GM19099 (cell line): ENCODE results near the gene IFT43.

Source experiments
- POLR2A ChIP-seq: IDR thresholded peaks from 3 replicates; pipeline ENCODE4 v1.6.1; 2011; ENCODE audit warnings: low read depth; ENCODE audit not compliant: insufficient read length; ENCODE audit errors: extremely low read depth

The IFT43 gene

GRCh38 chr14:76034566-76034965 is 49.0 kb downstream of the IFT43 start:
- no peak for TF ChIP-seq POLR2A

GRCh38 chr14:76040704-76041103 is 55.1 kb downstream of the IFT43 start:
- no peak for TF ChIP-seq POLR2A

GRCh38 chr14:76045773-76046172 is 60.2 kb downstream of the IFT43 start:
- TF ChIP-seq POLR2A = no peak

DNA sequence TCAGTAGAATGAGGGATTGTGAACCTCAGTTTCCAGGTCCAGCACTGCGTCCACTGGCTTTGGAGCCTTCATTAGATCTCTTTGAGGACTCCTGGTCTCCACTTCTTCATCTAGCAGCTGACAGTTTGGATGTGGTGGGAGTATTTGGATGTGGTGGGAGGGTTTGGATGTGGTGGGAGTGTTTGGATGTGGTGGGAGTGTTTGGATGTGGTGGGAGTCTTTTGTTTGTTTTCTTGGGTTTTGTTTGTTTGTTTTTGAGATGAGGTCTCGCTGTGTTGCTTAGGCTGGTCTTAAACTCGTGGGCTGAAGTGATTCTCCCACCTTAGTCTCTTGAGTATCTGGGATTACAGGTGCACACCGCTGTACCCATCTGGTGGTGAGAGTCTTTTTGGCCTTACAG is 64.7 kb downstream of the IFT43 start:
- no peak for TF ChIP-seq POLR2A

DNA sequence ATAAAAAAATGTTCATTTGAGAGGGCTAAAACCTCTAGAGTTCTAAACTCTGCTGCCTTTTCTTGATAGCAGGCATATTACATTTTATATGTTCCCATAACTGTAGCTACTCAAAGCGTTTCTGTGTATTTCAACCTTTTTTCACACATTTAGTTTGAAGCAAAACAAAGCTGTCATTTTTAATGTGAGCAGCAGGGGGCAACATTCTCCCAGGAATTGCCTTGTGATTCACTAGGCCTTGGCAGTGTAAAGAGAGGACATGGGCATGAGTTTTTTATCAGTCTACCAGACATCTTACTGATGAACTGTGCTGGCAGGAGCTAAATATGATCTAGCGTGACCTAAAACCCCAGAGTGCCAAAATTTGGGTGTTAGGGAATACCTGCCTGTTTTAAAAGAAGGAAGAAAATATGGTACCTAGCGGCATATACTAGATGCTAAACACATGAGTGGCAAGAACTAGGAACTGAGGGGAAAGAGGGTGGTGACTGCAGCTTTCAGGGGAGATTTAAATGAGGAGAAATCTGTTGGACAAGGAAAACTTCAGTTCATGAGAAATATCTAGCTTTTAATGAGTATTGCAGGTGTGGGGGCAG is 65.3 kb downstream of the IFT43 start:
- TF ChIP-seq POLR2A = no peak

- no peak for TF ChIP-seq POLR2A
These were observed 66.3 kb downstream of the IFT43 start for GRCh38 chr14:76051717-76052465.

- TF ChIP-seq POLR2A = no peak
These were observed 68.2 kb downstream of the IFT43 start for GRCh38 chr14:76053572-76054355.

DNA sequence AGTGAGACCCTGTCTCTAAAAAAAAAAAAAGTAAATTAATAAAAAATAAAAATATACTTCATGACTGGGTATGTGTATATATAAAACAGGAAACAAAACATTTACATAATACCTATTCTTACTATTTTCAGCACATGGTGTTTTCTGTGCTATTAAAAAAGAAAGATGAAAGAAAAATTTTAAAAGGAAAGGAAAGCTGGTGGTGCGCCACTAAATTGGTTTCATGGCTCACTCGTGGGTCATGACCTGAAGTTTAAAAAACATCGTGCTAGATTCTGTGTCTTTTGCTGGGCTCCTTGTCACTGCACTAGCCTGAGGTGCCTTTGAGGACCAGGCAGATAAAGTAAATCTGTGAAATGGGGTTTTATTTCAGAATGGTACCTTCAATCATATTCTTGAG is 69.8 kb downstream of the IFT43 start:
- TF ChIP-seq POLR2A = no peak

- no peak for TF ChIP-seq POLR2A
These were observed 70.6 kb downstream of the IFT43 start for GRCh38 chr14:76056128-76056527.

DNA sequence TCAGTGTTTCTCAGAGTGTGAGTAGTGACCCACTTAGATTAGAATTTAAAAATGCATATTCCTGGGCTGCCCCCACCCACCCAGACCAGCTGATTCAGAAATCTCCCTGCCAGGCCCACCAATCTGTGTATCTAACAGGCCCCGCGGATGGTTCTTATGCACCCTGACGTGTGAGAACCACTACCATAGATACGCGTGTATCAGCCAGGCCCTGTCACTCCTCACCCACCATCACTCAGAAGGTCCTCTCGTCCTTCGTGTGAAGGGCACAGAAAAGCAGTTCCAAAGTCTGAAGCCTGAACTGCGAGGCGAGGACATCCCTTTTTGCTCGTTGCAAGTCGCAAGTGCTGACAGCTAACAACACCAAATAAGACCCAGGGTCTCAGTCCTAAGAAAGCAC is 72.4 kb downstream of the IFT43 start:
- TF ChIP-seq POLR2A = no peak

- no peak for TF ChIP-seq POLR2A
These were observed 77.8 kb downstream of the IFT43 start for GRCh38 chr14:76063327-76063726.

GRCh38 chr14:76065519-76065918 is 80.0 kb downstream of the IFT43 start:
- TF ChIP-seq POLR2A = no peak

GRCh38 chr14:76067536-76067935 is 82.0 kb downstream of the IFT43 start:
- TF ChIP-seq POLR2A = no peak

DNA sequence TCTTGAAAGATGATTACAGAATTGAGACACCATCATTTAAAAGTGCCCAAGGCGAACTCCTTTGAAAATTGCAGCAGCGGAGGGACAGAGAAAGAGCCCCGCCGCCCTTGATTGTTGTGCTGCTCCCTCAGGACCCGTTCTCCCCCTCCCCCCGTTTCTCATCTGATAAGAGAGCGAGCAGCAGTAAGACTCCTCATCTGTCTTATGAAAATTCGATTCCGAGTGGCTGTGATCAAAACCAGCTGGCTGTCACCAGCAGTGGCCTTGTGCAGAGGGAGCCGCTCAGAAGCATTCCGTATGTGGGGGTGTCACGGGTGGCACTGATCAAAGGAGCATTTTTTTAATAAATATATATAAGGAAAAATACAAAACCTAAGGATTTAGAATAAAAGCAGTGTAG is 88.2 kb downstream of the IFT43 start:
- TF ChIP-seq POLR2A = no peak

GRCh38 chr14:76077340-76077739 is 91.8 kb downstream of the IFT43 start:
- TF ChIP-seq POLR2A = no peak

DNA sequence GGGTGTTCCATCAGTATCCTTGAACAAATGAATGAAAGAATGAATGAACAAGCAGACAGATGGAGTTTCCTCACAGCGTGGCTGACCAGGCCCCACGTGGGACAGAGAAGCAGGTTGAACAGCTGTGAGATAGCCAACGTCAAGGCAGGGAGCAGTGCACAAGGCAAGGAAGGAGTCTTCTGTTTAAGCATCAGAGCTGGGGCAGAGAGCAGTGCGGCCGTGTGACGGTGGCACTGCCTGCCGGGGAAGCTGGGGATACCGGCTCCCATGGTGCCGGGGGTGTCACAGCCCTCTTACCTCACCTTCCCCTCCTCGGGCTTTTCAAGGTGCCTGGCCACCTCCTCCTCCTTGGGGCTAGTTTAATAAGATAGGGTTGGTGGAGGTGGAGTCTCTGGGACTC is 92.9 kb downstream of the IFT43 start:
- TF ChIP-seq POLR2A = no peak

GRCh38 chr14:76080025-76080424 is 94.5 kb downstream of the IFT43 start:
- TF ChIP-seq POLR2A = no peak

- no peak for TF ChIP-seq POLR2A
These were observed 94.9 kb downstream of the IFT43 start for GRCh38 chr14:76080471-76080870.
